Activated B cell treated with CpG ODN at 0.5 μM for 24 hours (primary cell): ENCODE measurements around the gene LRRIQ3. TPM values are rescaled to one million over a fixed set of nuclear protein-coding genes. Genes with fewer than 3 reads are reported as not detected.

Source experiments
- ATAC-seq: fragments of 200-7000 bp; cut with Tn5 transposase; one replicate; pipeline ENCODE4 v1.10.0; 2021; ENCODE audit warnings: low read depth, mild to moderate bottlenecking, moderate library complexity
- CTCF ChIA-PET: fragments of 350-600 bp; sonication (Branson Sonifier 250); formaldehyde crosslinking; loops from one replicate; lab custom pipeline; 2021; ENCODE audit warnings: antibody characterized with exemption; lab: Charles Lee
- POLR2A ChIA-PET: fragments of 350-600 bp; sonication (Branson Sonifier 250); formaldehyde crosslinking; loops from one replicate; lab custom pipeline; 2021; ENCODE audit warnings: antibody characterized with exemption; lab: Charles Lee
- DNase-seq: peaks from one replicate; pipeline ENCODE4 v3.0.0; 2022
- H3K27ac Mint-ChIP-seq: one replicate; pipeline ENCODE4 v1.8.0; 2020; ENCODE audit warnings: mixed read lengths
- H3K27me3 Mint-ChIP-seq: one replicate; pipeline ENCODE4 v1.8.0; 2021; ENCODE audit warnings: mixed read lengths
- H3K36me3 Mint-ChIP-seq: one replicate; pipeline ENCODE4 v1.8.0; 2021; ENCODE audit warnings: low read depth, mixed read lengths
- H3K4me1 Mint-ChIP-seq: one replicate; pipeline ENCODE4 v1.8.0; 2021; ENCODE audit warnings: mixed read lengths
- H3K4me3 Mint-ChIP-seq: one replicate; pipeline ENCODE4 v1.8.0; 2020; ENCODE audit warnings: mild to moderate bottlenecking, mixed read lengths
- H3K9me3 Mint-ChIP-seq: one replicate; pipeline ENCODE4 v1.8.0; 2020; ENCODE audit warnings: mixed read lengths
- CTCF ChIP-seq: fragments of 200-600 bp; IDR thresholded peaks from one replicate; pipeline ENCODE4 v1.8.0; 2022; ENCODE audit warnings: antibody characterized with exemption, mild to moderate bottlenecking
- intact Hi-C: fragments of 100-400 bp; cut with micrococcal nuclease; formaldehyde crosslinking; loops from one replicate; pipeline ENCODE4 v1.15.1; 2024
- total RNA-seq: library from RNA; stranded (reverse); gene quantifications from 2 replicates; pipeline ENCODE4 v1.2.3, GENCODE V29; 2022

The LRRIQ3 gene
- total RNA-seq, 1 donor from 2014 or later, result 1.00 TPM

- ChIA-PET POLR2A (no interaction called here), CTCF (no interaction called here)
- no peak overlapping the region for H3K4me3 Mint-ChIP-seq
Observed at GRCh38 chr1:74012583-74012982, 185.4 kb downstream of the LRRIQ3 start.

DNA sequence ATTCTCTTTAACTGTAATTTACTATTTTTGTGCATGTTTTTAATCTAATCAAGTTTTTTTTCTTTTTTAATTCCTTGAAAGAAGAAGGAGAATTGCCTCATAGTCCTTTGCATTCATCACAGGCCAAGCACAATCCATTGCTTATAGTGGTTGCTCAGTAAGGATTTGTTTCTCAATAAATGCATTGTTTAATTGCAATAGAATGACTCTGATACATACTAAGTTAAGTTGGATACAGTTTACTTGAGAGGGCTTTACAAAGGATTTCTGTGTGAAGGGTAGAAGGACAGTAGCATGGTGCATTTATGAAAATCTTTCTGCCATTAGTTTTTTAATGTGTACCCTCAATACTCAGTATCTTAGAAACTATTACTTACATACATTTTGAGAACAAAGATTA is 186.2 kb downstream of the LRRIQ3 start:
- H3K9me3 Mint-ChIP-seq, result no peaks in the 10 kb centered on the region
- DNase-seq (no peak), ATAC-seq (no peak)
- no peak overlapping the region for H3K27ac Mint-ChIP-seq
- H3K36me3 Mint-ChIP-seq, result no peaks in the 10 kb centered on the region
- POLR2A ChIA-PET, result no interaction called here
- no peak for TF ChIP-seq CTCF
- H3K4me1 Mint-ChIP-seq, result no peaks in the 10 kb centered on the region
- CTCF ChIA-PET, result no interaction called here
- no peak overlapping the region for H3K4me3 Mint-ChIP-seq
- H3K27me3 Mint-ChIP-seq, result no peaks in the 10 kb centered on the region
- intact Hi-C loops, result no loop called here

More at GRCh38 chr1:74012583-74012982, 185.4 kb downstream of the LRRIQ3 start:
- no peaks in the 10 kb centered on the region for H3K27me3 Mint-ChIP-seq
- intact Hi-C loops, result no loop called here
- H3K27ac Mint-ChIP-seq, result no peak overlapping the region
- no peaks in the 10 kb centered on the region for H3K4me1 Mint-ChIP-seq
- H3K9me3 Mint-ChIP-seq, result no peaks in the 10 kb centered on the region
- ATAC-seq, result no peak
- TF ChIP-seq CTCF, result no peak
- H3K36me3 Mint-ChIP-seq, result no peaks in the 10 kb centered on the region
- DNase-seq, result no peak

GRCh38 chr1:74010206-74010605 is 187.8 kb downstream of the LRRIQ3 start:
- intact Hi-C loops, result no loop called here
- Mint-ChIP-seq H3K27me3 (no peaks in the 10 kb centered on the region), H3K4me3 (no peak overlapping the region), H3K27ac (no peak overlapping the region), H3K9me3 (no peaks in the 10 kb centered on the region), H3K36me3 (no peaks in the 10 kb centered on the region), H3K4me1 (no peaks in the 10 kb centered on the region)
- POLR2A ChIA-PET, result no interaction called here
- no peak for DNase-seq
- TF ChIP-seq CTCF, result no peak
- no peak for ATAC-seq
- CTCF ChIA-PET, result no interaction called here

DNA sequence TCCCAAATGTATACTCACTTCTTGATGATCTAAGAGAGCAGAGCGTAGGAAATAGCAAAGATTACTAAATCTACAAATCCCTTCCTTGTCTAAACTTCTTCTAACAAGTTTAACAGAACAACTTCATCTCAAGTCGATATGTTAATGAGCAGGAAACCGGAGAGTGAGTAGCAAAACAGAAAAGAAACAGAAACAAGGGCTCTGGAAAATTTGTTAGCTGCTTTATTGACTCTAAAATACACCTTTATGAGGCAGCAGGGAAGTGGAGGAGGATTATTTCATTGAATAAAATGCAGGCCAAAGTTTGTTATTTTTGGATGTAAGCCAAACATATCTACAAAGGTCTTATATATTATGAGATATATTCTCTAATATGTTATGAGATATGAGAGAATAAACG is 192.4 kb downstream of the LRRIQ3 start:
- no peak for TF ChIP-seq CTCF
- H3K27ac Mint-ChIP-seq, result no peak overlapping the region
- intact Hi-C loops, result no loop called here
- no peaks in the 10 kb centered on the region for H3K4me1 Mint-ChIP-seq
- no peak for ATAC-seq
- H3K4me3 Mint-ChIP-seq, result no peak overlapping the region
- ChIA-PET CTCF (no interaction called here), POLR2A (no interaction called here)
- no peaks in the 10 kb centered on the region for H3K9me3 Mint-ChIP-seq
- H3K27me3 Mint-ChIP-seq, result no peaks in the 10 kb centered on the region
- no peak for DNase-seq
- H3K36me3 Mint-ChIP-seq, result no peaks in the 10 kb centered on the region

- CTCF ChIA-PET, result interaction anchor here (0.6 kb wide), 1 partner anchor 689 kb away, joined by 3 read pairs; no protein-coding TSS in a partner anchor
- intact Hi-C loops, result no loop called here
- Mint-ChIP-seq H3K9me3 (no peaks in the 10 kb centered on the region), H3K36me3 (no peaks in the 10 kb centered on the region), H3K27ac (no peak overlapping the region), H3K4me1 (no peaks in the 10 kb centered on the region), H3K4me3 (no peak overlapping the region), H3K27me3 (no peaks in the 10 kb centered on the region)
- TF ChIP-seq CTCF, result no peak
- POLR2A ChIA-PET, result no interaction called here
- DNase-seq, result no peak
- ATAC-seq, result no peak
Observed at GRCh38 chr1:74003806-74004205, 194.2 kb downstream of the LRRIQ3 start.
